Upper lobe of left lung (tissue), 4 donors: Measurements from ENCODE around the gene TMEM176A.

ENCODE experiments used
- CTCF ChIP-seq, 6 experiments: fragments of 450-650 bp in 4 of 6; fragments of 200-600 bp in 2 of 6; sonication (generic) in 2 of 6; IDR thresholded peaks; one replicate each; pipeline ENCODE4 v1.5.1; 2016 to 2019; ENCODE audit warnings: antibody characterized with exemption in 6 of 6
- EP300 ChIP-seq, 4 donors: sonication (generic); formaldehyde crosslinking; IDR thresholded peaks; one replicate each; pipeline ENCODE4 v1.5.1; 2017; ENCODE audit warnings: antibody characterized with exemption in 4 of 4, control low read depth in 2 of 4
- POLR2A ChIP-seq, 4 donors: fragments of 450-650 bp; IDR thresholded peaks; one replicate each; pipeline ENCODE4 v1.5.1; 2016 to 2017; ENCODE audit warnings: antibody characterized with exemption in 4 of 4, mild to moderate bottlenecking in 2 of 4
- POLR2AphosphoS5 ChIP-seq, 2 donors: sonication (generic); formaldehyde crosslinking; IDR thresholded peaks; one replicate each; pipeline ENCODE4 v1.5.1; 2017; ENCODE audit warnings: antibody characterized with exemption in 2 of 2

DNA sequence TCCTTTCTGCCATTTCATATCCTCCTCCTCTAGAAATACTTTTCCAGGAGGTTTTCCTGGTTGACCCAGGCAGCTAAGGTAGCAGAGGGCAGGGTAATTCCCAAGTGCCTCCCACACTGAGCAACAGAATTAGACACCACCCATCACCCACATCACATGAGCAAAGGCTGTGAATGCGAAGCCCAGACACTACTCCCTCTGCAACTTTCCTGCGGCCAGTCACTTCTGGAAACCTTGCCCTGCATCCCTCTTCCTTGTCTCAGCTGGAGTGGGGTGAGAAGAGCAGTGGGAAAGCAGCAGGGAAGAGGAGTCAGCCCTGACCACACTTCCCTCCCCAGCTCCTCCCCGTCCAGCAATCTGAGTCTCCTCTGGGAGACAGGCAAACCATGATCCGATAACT, 15.6 kb upstream of the TMEM176A start:
- TF ChIP-seq CTCF (IDR thresholded peaks at IDR 0.05) (no peak), EP300 (IDR thresholded peaks at IDR 0.05) (no peak), POLR2A (IDR thresholded peaks at IDR 0.05) (peak in 1 of 4 donors; percentile 40), POLR2AphosphoS5 (IDR thresholded peaks at IDR 0.05) (no peak)
